GM19397 (cell line): ENCODE data around the gene ZNF155.

Experiments
- ATAC-seq: cut with Tn5 transposase; IDR thresholded peaks from one replicate; pipeline ENCODE4 v1.9.1; 2021; ENCODE audit warnings: mild to moderate bottlenecking, moderate library complexity; ENCODE audit not compliant: unreplicated experiment

ZNF155 gene

DNA sequence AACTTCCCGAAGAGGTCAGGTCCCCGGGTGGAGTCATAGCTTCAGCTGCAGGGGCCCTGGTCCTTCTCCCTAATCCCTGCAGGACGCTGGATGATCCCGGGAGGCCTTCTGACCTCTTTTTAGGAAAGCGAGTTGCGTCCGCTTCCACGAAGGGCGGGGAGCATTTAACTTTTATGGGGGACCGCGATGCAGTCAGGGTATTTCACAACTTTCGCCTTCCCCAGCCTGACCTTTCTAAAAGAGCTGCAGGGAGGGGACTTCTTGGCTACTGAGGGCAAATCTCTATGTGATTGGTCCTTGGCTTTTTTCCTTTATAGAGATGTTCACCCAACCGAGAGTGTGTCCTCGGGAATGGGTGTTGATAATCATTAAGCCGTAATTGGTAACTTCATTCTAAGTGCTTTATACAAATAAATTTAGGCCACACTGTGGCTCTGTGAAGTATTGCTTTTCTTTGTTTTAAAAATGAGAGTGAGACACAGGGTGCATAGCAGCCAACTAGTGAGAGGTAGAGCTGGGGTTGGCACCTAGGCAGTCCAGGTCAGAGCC is 19.5 kb downstream of the ZNF155 start:
- peak; percentile 17 for ATAC-seq

- no peak for ATAC-seq
Measured at GRCh38 chr19:44005973-44006372, 22.0 kb downstream of the ZNF155 start.

DNA sequence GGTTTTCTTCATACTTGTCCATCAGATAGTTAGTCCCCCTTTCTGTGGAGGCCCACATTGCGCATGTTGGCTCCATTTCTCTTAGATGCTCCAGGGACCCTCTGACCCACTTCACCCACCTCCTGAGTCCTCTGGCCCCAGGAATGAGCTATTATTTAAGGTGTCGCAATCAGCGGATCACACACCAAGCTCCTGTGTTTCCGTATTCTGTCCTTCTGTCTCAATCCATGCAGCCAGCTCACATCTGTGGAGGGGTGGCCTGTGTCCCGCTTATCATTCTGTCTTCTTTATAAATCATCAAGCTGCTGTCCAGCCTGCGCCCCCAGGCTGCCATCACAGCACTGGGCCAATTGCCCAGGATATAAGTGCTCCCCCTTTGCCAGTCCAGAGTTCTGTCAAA is 23.5 kb downstream of the ZNF155 start:
- no peak for ATAC-seq

GRCh38 chr19:44010468-44010867 is 26.5 kb downstream of the ZNF155 start:
- ATAC-seq, result no peak

DNA sequence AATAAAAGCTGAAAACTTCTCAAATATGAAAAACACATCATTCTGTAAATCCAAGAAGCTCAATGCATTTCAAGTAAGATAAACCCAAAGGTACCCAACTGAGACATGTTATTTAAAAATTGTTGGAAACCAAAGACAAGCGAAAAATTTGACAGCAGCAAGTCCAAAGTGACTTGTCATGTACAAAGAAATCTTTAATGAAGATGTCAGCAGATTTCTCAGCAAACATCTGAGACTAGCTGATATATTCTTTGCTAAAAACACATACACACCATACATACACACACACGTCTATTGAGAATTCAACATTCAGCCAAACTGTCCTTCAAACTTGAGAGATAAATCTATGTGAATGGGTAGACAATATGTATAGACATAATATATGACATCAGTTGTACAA is 35.5 kb downstream of the ZNF155 start:
- ATAC-seq, result no peak

DNA sequence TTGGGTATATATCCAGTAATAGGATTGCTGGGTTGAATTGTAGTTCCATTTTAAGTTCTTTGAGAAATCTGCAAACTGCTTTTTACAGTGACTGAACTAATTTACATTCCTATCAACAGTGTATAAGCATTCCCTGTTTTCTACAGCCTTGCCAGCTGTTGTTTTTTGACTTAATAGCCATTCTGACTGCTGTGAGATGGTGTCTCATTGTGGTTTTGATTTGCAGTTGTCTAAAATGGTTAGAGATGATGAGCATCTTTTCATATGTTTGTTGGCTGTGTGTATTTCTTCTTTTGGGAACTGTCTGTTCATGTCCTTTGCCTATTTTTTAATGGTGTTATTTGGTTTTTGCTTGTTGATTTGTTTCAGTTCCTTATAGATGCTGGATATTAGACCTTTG is 37.2 kb downstream of the ZNF155 start:
- ATAC-seq, result no peak

- no peak for ATAC-seq
Measured at GRCh38 chr19:44024900-44025216, 40.9 kb downstream of the ZNF155 start.

- ATAC-seq, result peak; percentile 91
Measured at GRCh38 chr19:44025217-44025936, 41.4 kb downstream of the ZNF155 start, which contains the start of gene ZNF222. TSS of gene ZNF222 (plus strand) at chr19:44025379. CDS start at chr19:44025437, 58 bp downstream.

DNA sequence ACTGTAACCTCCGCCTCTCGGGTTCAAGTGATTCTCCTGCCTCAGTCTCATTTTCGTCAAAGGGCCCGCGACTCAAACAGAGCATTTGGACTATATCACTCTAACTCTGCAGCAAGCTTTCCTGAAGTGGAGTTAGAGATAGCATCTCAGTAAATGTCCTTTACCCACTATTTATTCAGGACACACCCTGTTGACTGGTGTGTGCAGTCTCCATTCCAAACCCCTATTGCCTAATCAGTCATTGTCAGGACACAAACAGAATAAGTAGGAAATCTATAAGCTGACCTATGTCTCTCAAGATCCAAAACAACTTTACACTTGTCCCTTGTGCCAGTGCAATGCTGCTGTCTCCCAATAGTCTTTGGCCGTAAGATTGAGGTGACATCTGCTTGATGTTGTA is 42.6 kb downstream of the ZNF155 start:
- no peak for ATAC-seq

DNA sequence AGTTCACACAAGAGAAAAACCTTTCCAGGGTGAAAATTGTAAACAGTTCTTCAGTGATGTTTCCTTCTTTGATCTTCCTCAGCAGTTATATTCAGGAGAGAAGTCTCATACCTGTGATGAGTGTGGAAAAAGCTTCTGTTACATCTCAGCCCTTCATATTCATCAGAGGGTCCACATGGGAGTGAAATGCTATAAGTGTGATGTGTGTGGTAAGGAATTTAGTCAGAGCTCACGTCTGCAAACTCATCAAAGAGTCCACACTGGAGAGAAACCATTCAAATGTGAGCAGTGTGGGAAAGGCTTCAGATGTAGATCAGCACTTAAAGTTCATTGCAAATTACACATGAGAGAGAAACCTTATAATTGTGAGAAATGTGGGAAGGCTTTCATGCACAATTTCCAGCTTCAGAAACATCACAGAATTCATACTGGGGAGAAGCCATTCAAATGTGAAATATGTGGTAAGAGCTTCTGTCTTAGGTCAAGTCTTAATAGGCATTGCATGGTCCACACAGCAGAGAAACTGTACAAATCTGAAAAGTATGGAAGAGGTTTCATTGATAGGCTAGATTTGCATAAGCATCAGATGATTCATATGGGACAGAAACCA is 48.1 kb downstream of the ZNF155 start:
- no peak for ATAC-seq

- ATAC-seq, result no peak
Measured at GRCh38 chr19:44042147-44042546, 58.2 kb downstream of the ZNF155 start.
